HepG2 (cell line): ENCODE data around the gene SSPN. TPM values are rescaled to one million over a fixed set of nuclear protein-coding genes. Genes with fewer than 3 reads are reported as not detected.

ENCODE experiments used
- ATAC-seq: fragments of 200-7000 bp; cut with Tn5 transposase; 3 replicates; pipeline ENCODE4 v1.9.1; 2020; ENCODE audit warnings: mild to moderate bottlenecking, moderate library complexity
- BruUV-seq: library from RNA; stranded (reverse); fragments of 400-500 nt; replicated peaks from 2 replicates; lab custom pipeline; 2021; lab: Mats Ljungman, UMichigan
- CTCF ChIA-PET: fragments of 300-600 bp; formaldehyde crosslinking; extraction: SDS; loops from one replicate; lab custom pipeline; 2021; ENCODE audit warnings: low total read pairs, inconsistent platforms, low intra/inter-chr PET ratio; lab: Yijun Ruan, JAX
- POLR2A ChIA-PET: fragments of 350-600 bp; sonication (Branson Sonifier 250); formaldehyde crosslinking; loops from one replicate; lab custom pipeline; 2020; ENCODE audit warnings: antibody characterized with exemption, inconsistent platforms; lab: Yijun Ruan, JAX
- DNase-seq: peaks from one replicate; pipeline ENCODE4 v3.0.0-alpha.2; 2015; ENCODE audit warnings: low spot score
- FAIRE-seq: peaks from 3 replicates; lab custom pipeline; 2011; peaks lifted over from hg19 to GRCh38; lab: Jason Lieb, UNC
- H2AFZ ChIP-seq: one replicate; pipeline ENCODE4 v1.6.1; 2011; ENCODE audit warnings: low read length, inconsistent platforms
- H3K27ac ChIP-seq: fragments of 300-600 bp; 3 replicates; pipeline ENCODE4 v1.8.0; 2011; ENCODE audit warnings: mixed run types, mild to moderate bottlenecking, mixed read lengths, low read length, inconsistent platforms; ENCODE audit not compliant: insufficient read depth; ENCODE audit errors: extremely low read length
- H3K27me3 ChIP-seq, 2 experiments: fragments of 200-600 bp in 1 of 2; 2 replicates in 1 of 2; 3 replicates in 1 of 2; pipeline versions ENCODE4 v1.6.0 to v1.8.0; 2011; ENCODE audit warnings: low read length in 2 of 2, mild to moderate bottlenecking in 2 of 2, moderate library complexity in 2 of 2, inconsistent platforms in 1 of 2; ENCODE audit not compliant: insufficient read depth in 2 of 2, control insufficient read depth in 1 of 2
- H3K36me3 ChIP-seq, 2 experiments: fragments of 200-600 bp in 1 of 2; replicated peaks in 1 of 2; 2 replicates in 1 of 2; 3 replicates in 1 of 2; pipeline versions ENCODE4 v1.5.1 to v1.8.0; 2011; ENCODE audit warnings: low read length in 2 of 2, inconsistent platforms in 1 of 2; ENCODE audit not compliant: insufficient read depth in 2 of 2, control insufficient read depth in 1 of 2
- H3K4me1 ChIP-seq: 2 replicates; pipeline ENCODE4 v1.5.1; 2012; ENCODE audit warnings: low read length, inconsistent platforms; ENCODE audit not compliant: insufficient read depth
- H3K4me2 ChIP-seq: 2 replicates; pipeline ENCODE4 v1.6.0; 2011; ENCODE audit warnings: low read depth, low read length, inconsistent platforms
- H3K4me3 ChIP-seq, 3 experiments: fragments of 200-600 bp in 1 of 3; sonication (generic), shearing (Covaris generic) in 1 of 3; replicated peaks in 1 of 3; 2 replicates each; pipeline ENCODE4 v1.5.1; 2011 to 2016; ENCODE audit warnings: low read length in 3 of 3, inconsistent platforms in 2 of 3, low read depth in 2 of 3, mild to moderate bottlenecking in 2 of 3, control low read depth in 1 of 3, mixed read lengths in 1 of 3; ENCODE audit not compliant: insufficient read depth in 1 of 3
- H3K79me2 ChIP-seq: one replicate; pipeline ENCODE4 v1.6.1; 2011; ENCODE audit warnings: low read length, inconsistent platforms; ENCODE audit not compliant: insufficient read depth
- H3K9ac ChIP-seq: 2 replicates; pipeline ENCODE4 v1.6.0; 2011; ENCODE audit warnings: mild to moderate bottlenecking, low read depth, low read length, inconsistent platforms; ENCODE audit not compliant: insufficient read depth
- H3K9me3 ChIP-seq: 2 replicates; pipeline ENCODE4 v1.5.1; 2012; ENCODE audit warnings: mild to moderate bottlenecking, low read length
- H4K20me1 ChIP-seq: 2 replicates; pipeline ENCODE4 v1.6.0; 2011; ENCODE audit warnings: inconsistent platforms, mild to moderate bottlenecking, low read length, moderate library complexity; ENCODE audit not compliant: insufficient read depth
- DR1 ChIP-seq: sonication (generic); formaldehyde crosslinking; IDR thresholded peaks from 2 replicates; pipeline ENCODE4 v1.8.0; 2021; ENCODE audit warnings: mild to moderate bottlenecking, missing genetic modification reagents, inconsistent platforms
- ELF3 ChIP-seq: IDR thresholded peaks from 2 replicates; pipeline ENCODE4 v1.6.1; 2016; ENCODE audit warnings: missing genetic modification reagents, missing compliant biosample characterization
- ESRRA ChIP-seq: sonication (generic); formaldehyde crosslinking; IDR thresholded peaks from 2 replicates; pipeline ENCODE4 v1.5.1; 2020; ENCODE audit warnings: mild to moderate bottlenecking, low read depth, missing genetic modification reagents
- FOSL2 ChIP-seq: sonication (generic); formaldehyde crosslinking; IDR thresholded peaks from 2 replicates; pipeline ENCODE4 v1.4.0; 2020; ENCODE audit warnings: missing genetic modification reagents
- GABPA ChIP-seq, 2 experiments: IDR thresholded peaks; 2 replicates each; pipeline ENCODE4 v1.6.1; 2011 to 2016; ENCODE audit warnings: low read depth in 2 of 2, low read length in 1 of 2, missing biosample characterization in 1 of 2, missing genetic modification characterization in 1 of 2
- GATAD2A ChIP-seq: IDR thresholded peaks from 2 replicates; pipeline ENCODE4 v1.6.1; 2016
- HMG20A ChIP-seq: IDR thresholded peaks from 2 replicates; pipeline ENCODE4 v1.6.1; 2016; ENCODE audit warnings: borderline replicate concordance
- HNF4A ChIP-seq: sonication (generic); formaldehyde crosslinking; IDR thresholded peaks from 2 replicates; pipeline ENCODE4 v1.4.0; 2020; ENCODE audit warnings: missing genetic modification reagents
- MTF1 ChIP-seq: sonication (generic); formaldehyde crosslinking; IDR thresholded peaks from 2 replicates; pipeline ENCODE4 v1.5.0; 2020; ENCODE audit warnings: missing genetic modification reagents
- NR2C2 ChIP-seq: sonication (generic); formaldehyde crosslinking; IDR thresholded peaks from 2 replicates; pipeline ENCODE4 v1.4.0; 2020; ENCODE audit warnings: missing genetic modification reagents, mild to moderate bottlenecking, moderate library complexity, borderline replicate concordance
- NR2F6 ChIP-seq, 2 experiments: IDR thresholded peaks; 2 replicates each; pipeline ENCODE4 v1.6.1; 2016; ENCODE audit warnings: antibody characterized with exemption in 1 of 2, mild to moderate bottlenecking in 1 of 2
- RARA ChIP-seq: IDR thresholded peaks from 2 replicates; pipeline ENCODE4 v1.6.1; 2016; ENCODE audit warnings: missing genetic modification reagents, missing compliant biosample characterization
- SALL1 ChIP-seq: sonication (generic); formaldehyde crosslinking; IDR thresholded peaks from 2 replicates; pipeline ENCODE4 v1.8.0; 2022; ENCODE audit warnings: mild to moderate bottlenecking, missing genetic modification reagents
- TEAD3 ChIP-seq: optimal IDR thresholded peaks from 2 replicates; pipeline ENCODE3; 2016; ENCODE audit warnings: borderline replicate concordance
- ZFP90 ChIP-seq: sonication (generic); formaldehyde crosslinking; IDR thresholded peaks from 2 replicates; pipeline ENCODE4 v1.8.0; 2022; ENCODE audit warnings: missing genetic modification reagents, mild to moderate bottlenecking, inconsistent platforms, borderline replicate concordance
- WGBS: methylation state at CpG from one replicate; pipeline ENCODE4 v1.1.6; 2017; ENCODE audit warnings: low lambda C conversion rate; 5-methylcytosine and 5-hydroxymethylcytosine counted together
- in situ Hi-C: cut with HindIII; loops from 2 replicates; pipeline ENCODE4 v1.10.0; 2017; ENCODE audit warnings: low pct_unique_long_range_greater_than_20kb; ENCODE audit not compliant: extremely low pct_ligation_motif_present
- intact Hi-C: fragments of 100-400 bp; cut with micrococcal nuclease; formaldehyde crosslinking; loops from one replicate; pipeline ENCODE4 v1.10.0; 2022; ENCODE audit not compliant: unreplicated experiment
- polyA plus RNA-seq, 8 experiments: library from polyadenylated mRNA; depleted of rRNA in 3 of 8; stranded (reverse) in 7 of 8; unstranded in 1 of 8; fragments of >200 nt; fragmentation: Illumina TruSeq in 4 of 8; extraction: Trizol in 4 of 8; gene quantifications; 2 replicates each; pipeline versions ENCODE4 v1.2.1 to v1.2.3, GENCODE V29; 2011 to 2016; ENCODE audit warnings: low read depth in 4 of 8, missing spikeins in 1 of 8, mixed read lengths in 1 of 8; ENCODE audit not compliant: insufficient read depth in 1 of 8
- total RNA-seq, 5 experiments: library from RNA; depleted of rRNA; stranded (reverse); fragments of >200 nt; fragmentation: Illumina TruSeq; extraction: Trizol; gene quantifications; 2 replicates each; pipeline ENCODE4 v1.2.3, GENCODE V29; 2016; ENCODE audit warnings: low read depth in 1 of 5
- TF ChIP-seq, protein P1 (sequence below): sonication (generic); formaldehyde crosslinking; conservative IDR thresholded peaks from 2 replicates; pipeline ENCODE4 v1.4.0; 2020; ENCODE audit warnings: mild to moderate bottlenecking, missing genetic modification reagents, moderate library complexity
- TF ChIP-seq, protein P2 (sequence below): IDR thresholded peaks from 2 replicates; pipeline ENCODE4 v1.4.0; 2020; ENCODE audit warnings: mild to moderate bottlenecking, missing genetic modification reagents

Gene SSPN
- total and polyA plus RNA-seq, 2 of the 13 experiments (the other 11 are each of a cell fraction or from before 2014, with no cell fraction given), result not detected

DNA sequence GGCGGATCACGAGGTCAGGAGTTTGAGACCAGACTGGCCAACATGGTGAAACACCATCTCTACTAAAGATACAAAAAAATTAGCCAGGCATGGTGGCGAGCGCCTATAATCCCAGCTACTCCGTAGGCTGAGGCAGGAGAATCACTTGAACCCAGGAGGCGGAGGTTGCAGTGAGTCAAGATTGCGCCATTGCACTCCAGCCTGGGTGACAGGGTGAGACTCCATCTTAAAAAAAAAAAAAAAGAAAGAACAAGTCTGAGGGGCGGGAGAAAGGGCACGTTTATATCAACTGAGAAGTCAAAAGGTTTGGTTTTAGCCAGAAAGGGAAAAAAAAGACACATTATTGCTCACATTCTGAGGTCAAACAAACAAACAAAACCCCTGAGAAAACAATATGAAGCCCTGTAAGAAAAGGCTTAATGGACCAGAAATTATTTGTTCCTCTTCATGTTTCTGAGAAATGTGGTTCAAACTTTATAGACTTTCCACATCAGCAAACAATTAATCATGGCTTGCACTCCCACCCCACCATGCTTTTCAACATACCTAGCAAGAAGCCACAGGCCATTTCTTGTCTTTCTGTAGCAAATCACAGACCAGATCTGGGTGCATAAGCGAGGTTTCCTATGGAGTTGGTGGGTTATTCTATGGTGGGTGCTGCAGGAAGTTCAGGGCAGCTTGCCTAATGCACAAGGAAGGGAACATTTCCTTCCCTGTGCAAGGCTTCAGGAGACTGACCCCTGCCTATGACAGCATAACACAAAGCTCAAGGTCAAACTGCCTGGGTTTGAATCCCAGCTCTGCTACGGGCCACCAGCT is 80.1 kb downstream of the SSPN start:
- ChIA-PET CTCF (no interaction called here), POLR2A (no interaction called here)
- H3K4me1 ChIP-seq, result peaks cover 54% of the 10 kb centered on the region
- H2AFZ ChIP-seq, result no peak overlapping the region
- no peak overlapping the region for H3K9ac ChIP-seq
- WGBS, result 76% methylated on average over 11 of the region's 11 CpGs
- DNase-seq, result peak; percentile 32
- in situ Hi-C loops, result no loop called here
- no peaks in the 10 kb centered on the region for H4K20me1 ChIP-seq
- no peaks in the 10 kb centered on the region for H3K79me2 ChIP-seq
- TF ChIP-seq GABPA (IDR thresholded peaks at IDR 0.05; ENCODE audit: low read depth, low read length), result no peak
- peak; percentile 39; the same call in 1 of the 2 replicates for TF ChIP-seq GABPA (CRISPR knock-in tag; IDR thresholded peaks at IDR 0.05; ENCODE audit: low read depth)
- no peak for TF ChIP-seq ZFP90 (CRISPR knock-in tag)
- peak; percentile 68 for TF ChIP-seq FOSL2 (CRISPR knock-in tag)
- TF ChIP-seq, protein P1, sequence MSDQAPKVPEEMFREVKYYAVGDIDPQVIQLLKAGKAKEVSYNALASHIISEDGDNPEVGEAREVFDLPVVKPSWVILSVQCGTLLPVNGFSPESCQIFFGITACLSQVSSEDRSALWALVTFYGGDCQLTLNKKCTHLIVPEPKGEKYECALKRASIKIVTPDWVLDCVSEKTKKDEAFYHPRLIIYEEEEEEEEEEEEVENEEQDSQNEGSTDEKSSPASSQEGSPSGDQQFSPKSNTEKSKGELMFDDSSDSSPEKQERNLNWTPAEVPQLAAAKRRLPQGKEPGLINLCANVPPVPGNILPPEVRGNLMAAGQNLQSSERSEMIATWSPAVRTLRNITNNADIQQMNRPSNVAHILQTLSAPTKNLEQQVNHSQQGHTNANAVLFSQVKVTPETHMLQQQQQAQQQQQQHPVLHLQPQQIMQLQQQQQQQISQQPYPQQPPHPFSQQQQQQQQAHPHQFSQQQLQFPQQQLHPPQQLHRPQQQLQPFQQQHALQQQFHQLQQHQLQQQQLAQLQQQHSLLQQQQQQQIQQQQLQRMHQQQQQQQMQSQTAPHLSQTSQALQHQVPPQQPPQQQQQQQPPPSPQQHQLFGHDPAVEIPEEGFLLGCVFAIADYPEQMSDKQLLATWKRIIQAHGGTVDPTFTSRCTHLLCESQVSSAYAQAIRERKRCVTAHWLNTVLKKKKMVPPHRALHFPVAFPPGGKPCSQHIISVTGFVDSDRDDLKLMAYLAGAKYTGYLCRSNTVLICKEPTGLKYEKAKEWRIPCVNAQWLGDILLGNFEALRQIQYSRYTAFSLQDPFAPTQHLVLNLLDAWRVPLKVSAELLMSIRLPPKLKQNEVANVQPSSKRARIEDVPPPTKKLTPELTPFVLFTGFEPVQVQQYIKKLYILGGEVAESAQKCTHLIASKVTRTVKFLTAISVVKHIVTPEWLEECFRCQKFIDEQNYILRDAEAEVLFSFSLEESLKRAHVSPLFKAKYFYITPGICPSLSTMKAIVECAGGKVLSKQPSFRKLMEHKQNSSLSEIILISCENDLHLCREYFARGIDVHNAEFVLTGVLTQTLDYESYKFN (CRISPR knock-in tag), result 0 out of 2 replicates have a peak, but pooled peaks have one; percentile 22
- TF ChIP-seq NR2F6 (IDR thresholded peaks at IDR 0.05), result no peak
- TF ChIP-seq NR2F6 (CRISPR knock-in tag; IDR thresholded peaks at IDR 0.05), result peak; percentile 38; the same call in 1 of the 2 replicates
- peak; percentile 74 for TF ChIP-seq HNF4A (CRISPR knock-in tag)
- peak; percentile 31 for TF ChIP-seq TEAD3
- peak; percentile 47; the same call in 1 of the 2 replicates for TF ChIP-seq ELF3 (CRISPR knock-in tag)
- TF ChIP-seq GATAD2A, result no peak
- peak; percentile 31; the same call in 1 of the 2 replicates for TF ChIP-seq NR2C2 (CRISPR knock-in tag)
- 0 out of 2 replicates have a peak, but pooled peaks have one; percentile 40 for TF ChIP-seq ESRRA (CRISPR knock-in tag)
- no peak for TF ChIP-seq DR1 (CRISPR knock-in tag)
- peak; percentile 32; the same call in 1 of the 2 replicates for TF ChIP-seq SALL1 (CRISPR knock-in tag)
- TF ChIP-seq, protein P2, sequence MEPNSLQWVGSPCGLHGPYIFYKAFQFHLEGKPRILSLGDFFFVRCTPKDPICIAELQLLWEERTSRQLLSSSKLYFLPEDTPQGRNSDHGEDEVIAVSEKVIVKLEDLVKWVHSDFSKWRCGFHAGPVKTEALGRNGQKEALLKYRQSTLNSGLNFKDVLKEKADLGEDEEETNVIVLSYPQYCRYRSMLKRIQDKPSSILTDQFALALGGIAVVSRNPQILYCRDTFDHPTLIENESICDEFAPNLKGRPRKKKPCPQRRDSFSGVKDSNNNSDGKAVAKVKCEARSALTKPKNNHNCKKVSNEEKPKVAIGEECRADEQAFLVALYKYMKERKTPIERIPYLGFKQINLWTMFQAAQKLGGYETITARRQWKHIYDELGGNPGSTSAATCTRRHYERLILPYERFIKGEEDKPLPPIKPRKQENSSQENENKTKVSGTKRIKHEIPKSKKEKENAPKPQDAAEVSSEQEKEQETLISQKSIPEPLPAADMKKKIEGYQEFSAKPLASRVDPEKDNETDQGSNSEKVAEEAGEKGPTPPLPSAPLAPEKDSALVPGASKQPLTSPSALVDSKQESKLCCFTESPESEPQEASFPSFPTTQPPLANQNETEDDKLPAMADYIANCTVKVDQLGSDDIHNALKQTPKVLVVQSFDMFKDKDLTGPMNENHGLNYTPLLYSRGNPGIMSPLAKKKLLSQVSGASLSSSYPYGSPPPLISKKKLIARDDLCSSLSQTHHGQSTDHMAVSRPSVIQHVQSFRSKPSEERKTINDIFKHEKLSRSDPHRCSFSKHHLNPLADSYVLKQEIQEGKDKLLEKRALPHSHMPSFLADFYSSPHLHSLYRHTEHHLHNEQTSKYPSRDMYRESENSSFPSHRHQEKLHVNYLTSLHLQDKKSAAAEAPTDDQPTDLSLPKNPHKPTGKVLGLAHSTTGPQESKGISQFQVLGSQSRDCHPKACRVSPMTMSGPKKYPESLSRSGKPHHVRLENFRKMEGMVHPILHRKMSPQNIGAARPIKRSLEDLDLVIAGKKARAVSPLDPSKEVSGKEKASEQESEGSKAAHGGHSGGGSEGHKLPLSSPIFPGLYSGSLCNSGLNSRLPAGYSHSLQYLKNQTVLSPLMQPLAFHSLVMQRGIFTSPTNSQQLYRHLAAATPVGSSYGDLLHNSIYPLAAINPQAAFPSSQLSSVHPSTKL (CRISPR knock-in tag), result peak; percentile 69
- no peak for TF ChIP-seq MTF1 (CRISPR knock-in tag)
- TF ChIP-seq RARA (CRISPR knock-in tag), result peak; percentile 34; the same call in 1 of the 2 replicates
- TF ChIP-seq HMG20A (CRISPR knock-in tag), result peak; percentile 25; the same call in 1 of the 2 replicates
- H3K4me2 ChIP-seq, result peak overlapping the region; percentile 76
- intact Hi-C loops, result no loop called here
- H3K9me3 ChIP-seq, result no peaks in the 10 kb centered on the region
- no peak for ATAC-seq
- FAIRE-seq, result peak; percentile 63
- peak overlapping the region; percentile 66 for H3K27ac ChIP-seq
- H3K36me3 ChIP-seq, result no peaks in the 10 kb centered on the region
- no peak overlapping the region for H3K4me3 ChIP-seq
- BruUV-seq, result no TSS peak
- 0 out of 5 replicates have a peak, but pooled peaks cover 0 to 4% of the 10 kb centered on the region in 2 experiments for H3K27me3 ChIP-seq
